Epithelial cell of alveolus of lung (primary cell): Measurements from ENCODE around the gene P2RX1. TPM values are rescaled to one million over a fixed set of nuclear protein-coding genes. Genes with fewer than 3 reads are reported as not detected.

Experiments used
- total RNA-seq: library from RNA; depleted of rRNA; stranded (reverse); fragments of >200 nt; gene quantifications from 2 replicates; pipeline ENCODE4 v1.2.1, GENCODE V29; 2015

The P2RX1 gene
- total RNA-seq: 0.26 and 0.48 TPM in 2 replicates

GRCh38 chr17:3915995-3916696 lies at the start of gene P2RX1:
TSS of gene P2RX1 (minus strand) at chr17:3916465. CDS start at chr17:3916225, 240 bp downstream.

GRCh38 chr17:3964203-3965117 lies 48.2 kb upstream of the P2RX1 start, which contains the start of gene ATP2A3:
TSS of gene ATP2A3 (minus strand) at chr17:3964437. CDS start at chr17:3964291, 146 bp downstream.

GRCh38 chr17:3893003-3893719 lies 23.1 kb downstream of the P2RX1 start, which contains the start of gene CAMKK1:
TSS of gene CAMKK1 (minus strand) at chr17:3893053. CDS start at chr17:3885687, 7,366 bp downstream.

Other genes starting within 250 kb of the P2RX1 start
- 154 and 375 TPM in 2 replicates for gene TAX1BP3, start 247.9 kb downstream of the P2RX1 start, total RNA-seq
- 12.3 and 26.0 TPM in 2 replicates for gene EMC6, start 247.7 kb downstream of the P2RX1 start, total RNA-seq
- gene P2RX5, start 220.3 kb downstream of the P2RX1 start, total RNA-seq: 0.88 and 3.6 TPM in 2 replicates
- 4.6 and 8.0 TPM in 2 replicates for gene HASPIN, start 192.6 kb downstream of the P2RX1 start, total RNA-seq
- gene ITGAE, start 115.3 kb downstream of the P2RX1 start, total RNA-seq: 26.0 and 27.7 TPM in 2 replicates
- gene NCBP3, start 70.2 kb downstream of the P2RX1 start, total RNA-seq: 14.9 and 27.9 TPM in 2 replicates
- gene CAMKK1, start 23.4 kb downstream of the P2RX1 start, total RNA-seq: 0.96 and 3.0 TPM in 2 replicates
- 5.0 and 24.2 TPM in 2 replicates for gene ATP2A3, start 48.0 kb upstream of the P2RX1 start, total RNA-seq
- 16.0 and 16.2 TPM in 2 replicates for gene ZZEF1, start 226.6 kb upstream of the P2RX1 start, total RNA-seq
- gene CYB5D2, start 226.7 kb upstream of the P2RX1 start, total RNA-seq: 23.8 and 42.4 TPM in 2 replicates